A673 (cell line): ENCODE results near the gene CARD11.

ENCODE experiments used
- EZH2 ChIP-seq: fragments of 200-600 bp; sonication (generic); IDR thresholded peaks from 2 replicates; pipeline ENCODE4 v1.6.1; 2017; ENCODE audit warnings: borderline replicate concordance, low read depth, mild to moderate bottlenecking, mixed read lengths, antibody characterized with exemption, low read length; ENCODE audit not compliant: poor library complexity, severe bottlenecking
- TF ChIP-seq, protein P1 (sequence below): fragments of 300-800, 200-600 bp; sonication (generic); conservative IDR thresholded peaks from 2 replicates; pipeline ENCODE4 v1.5.1; 2017; ENCODE audit warnings: low read depth, mild to moderate bottlenecking, antibody characterized with exemption, low read length, moderate library complexity, mixed read lengths

DNA sequence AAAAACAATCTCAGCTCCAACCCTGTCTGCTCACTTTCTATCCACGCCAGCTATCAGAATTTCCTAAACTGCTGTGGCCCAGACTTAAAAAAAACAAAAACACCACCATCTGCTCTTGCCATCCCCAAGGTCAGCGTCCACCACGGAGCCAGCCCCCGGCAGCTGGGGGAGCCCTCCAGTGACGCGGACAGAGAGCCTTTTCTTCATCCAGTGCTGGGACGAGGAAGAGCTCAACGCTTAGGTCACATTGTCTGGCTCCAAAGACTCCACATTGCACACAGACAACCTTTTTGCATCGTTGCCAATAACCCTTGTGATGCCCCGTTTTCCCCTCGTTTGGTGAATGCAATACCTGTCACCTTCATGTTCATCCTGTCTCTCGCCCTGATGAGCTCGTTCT is 132.2 kb downstream of the CARD11 start:
- TF ChIP-seq, protein P1, sequence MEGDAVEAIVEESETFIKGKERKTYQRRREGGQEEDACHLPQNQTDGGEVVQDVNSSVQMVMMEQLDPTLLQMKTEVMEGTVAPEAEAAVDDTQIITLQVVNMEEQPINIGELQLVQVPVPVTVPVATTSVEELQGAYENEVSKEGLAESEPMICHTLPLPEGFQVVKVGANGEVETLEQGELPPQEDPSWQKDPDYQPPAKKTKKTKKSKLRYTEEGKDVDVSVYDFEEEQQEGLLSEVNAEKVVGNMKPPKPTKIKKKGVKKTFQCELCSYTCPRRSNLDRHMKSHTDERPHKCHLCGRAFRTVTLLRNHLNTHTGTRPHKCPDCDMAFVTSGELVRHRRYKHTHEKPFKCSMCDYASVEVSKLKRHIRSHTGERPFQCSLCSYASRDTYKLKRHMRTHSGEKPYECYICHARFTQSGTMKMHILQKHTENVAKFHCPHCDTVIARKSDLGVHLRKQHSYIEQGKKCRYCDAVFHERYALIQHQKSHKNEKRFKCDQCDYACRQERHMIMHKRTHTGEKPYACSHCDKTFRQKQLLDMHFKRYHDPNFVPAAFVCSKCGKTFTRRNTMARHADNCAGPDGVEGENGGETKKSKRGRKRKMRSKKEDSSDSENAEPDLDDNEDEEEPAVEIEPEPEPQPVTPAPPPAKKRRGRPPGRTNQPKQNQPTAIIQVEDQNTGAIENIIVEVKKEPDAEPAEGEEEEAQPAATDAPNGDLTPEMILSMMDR = no peak
- TF ChIP-seq EZH2 = no peak
